Memory B cell (primary cell): ENCODE results near the gene SEMA3G.

Experiments used
- ATAC-seq: fragments of 150-1000 bp; cut with Tn5 transposase; 2 replicates; pipeline ENCODE4 v1.10.0; 2021; ENCODE audit warnings: low read depth, mild to moderate bottlenecking, moderate library complexity
- DNase-seq, 2 donors: peaks; one replicate each; pipeline ENCODE4 v3.0.0; 2022; ENCODE audit warnings: low spot score in 2 of 2
- H3K27ac Mint-ChIP-seq: one replicate; pipeline ENCODE4 v1.8.0; 2022; ENCODE audit warnings: mild to moderate bottlenecking, moderate library complexity, mixed read lengths
- H3K27me3 Mint-ChIP-seq: one replicate; pipeline ENCODE4 v1.8.0; 2022; ENCODE audit warnings: mixed read lengths
- H3K36me3 Mint-ChIP-seq: one replicate; pipeline ENCODE4 v1.8.0; 2022; ENCODE audit warnings: mild to moderate bottlenecking, mixed read lengths
- H3K4me1 Mint-ChIP-seq: one replicate; pipeline ENCODE4 v1.8.0; 2022; ENCODE audit warnings: mixed read lengths
- H3K4me3 Mint-ChIP-seq: one replicate; pipeline ENCODE4 v1.8.0; 2022; ENCODE audit warnings: mild to moderate bottlenecking, moderate library complexity, mixed read lengths
- H3K9me3 Mint-ChIP-seq: one replicate; pipeline ENCODE4 v1.8.0; 2022; ENCODE audit warnings: mixed read lengths

Gene SEMA3G

GRCh38 chr3:52441091-52441771 lies 3.7 kb downstream of the SEMA3G start:
- ATAC-seq (no peak), DNase-seq (no peak)
- H3K4me1 Mint-ChIP-seq = peaks cover 11% of the 10 kb centered on the region
- no peaks in the 10 kb centered on the region for H3K36me3 Mint-ChIP-seq
- peaks cover 3% of the 10 kb centered on the region for H3K27me3 Mint-ChIP-seq
- no peaks in the 10 kb centered on the region for H3K9me3 Mint-ChIP-seq
- H3K4me3 Mint-ChIP-seq = no peak overlapping the region
- no peak overlapping the region for H3K27ac Mint-ChIP-seq

GRCh38 chr3:52440671-52441070 lies 4.2 kb downstream of the SEMA3G start:
- H3K36me3 Mint-ChIP-seq = no peaks in the 10 kb centered on the region
- peaks cover 3% of the 10 kb centered on the region for H3K27me3 Mint-ChIP-seq
- no peaks in the 10 kb centered on the region for H3K9me3 Mint-ChIP-seq
- ATAC-seq (no peak), DNase-seq (no peak)
- H3K27ac Mint-ChIP-seq = no peak overlapping the region
- no peak overlapping the region for H3K4me3 Mint-ChIP-seq
- peaks cover 11% of the 10 kb centered on the region for H3K4me1 Mint-ChIP-seq

GRCh38 chr3:52440249-52440551 lies 4.7 kb downstream of the SEMA3G start:
- no peak overlapping the region for H3K27ac Mint-ChIP-seq
- peaks cover 3% of the 10 kb centered on the region for H3K27me3 Mint-ChIP-seq
- H3K9me3 Mint-ChIP-seq = no peaks in the 10 kb centered on the region
- H3K4me3 Mint-ChIP-seq = no peak overlapping the region
- ATAC-seq = no peak
- H3K36me3 Mint-ChIP-seq = no peaks in the 10 kb centered on the region
- no peak for DNase-seq
- H3K4me1 Mint-ChIP-seq = peaks cover 8% of the 10 kb centered on the region

- no peak for DNase-seq
- no peaks in the 10 kb centered on the region for H3K9me3 Mint-ChIP-seq
Measured at GRCh38 chr3:52439426-52440248, 5.3 kb downstream of the SEMA3G start.

GRCh38 chr3:52438579-52439425 lies 6.1 kb downstream of the SEMA3G start:
- Mint-ChIP-seq H3K36me3 (no peaks in the 10 kb centered on the region), H3K27me3 (no peaks in the 10 kb centered on the region), H3K27ac (no peak overlapping the region), H3K4me1 (no peaks in the 10 kb centered on the region), H3K9me3 (no peaks in the 10 kb centered on the region), H3K4me3 (no peak overlapping the region)
- ATAC-seq (no peak), DNase-seq (no peak)

More at GRCh38 chr3:52439426-52440248, 5.3 kb downstream of the SEMA3G start:
- no peak for ATAC-seq
- Mint-ChIP-seq H3K4me1 (peaks cover 5% of the 10 kb centered on the region), H3K36me3 (no peaks in the 10 kb centered on the region), H3K27ac (no peak overlapping the region), H3K27me3 (peaks cover 3% of the 10 kb centered on the region), H3K4me3 (no peak overlapping the region)

- Mint-ChIP-seq H3K27ac (no peak overlapping the region), H3K4me3 (no peak overlapping the region), H3K9me3 (no peaks in the 10 kb centered on the region), H3K27me3 (no peaks in the 10 kb centered on the region), H3K36me3 (no peaks in the 10 kb centered on the region), H3K4me1 (peaks cover 4% of the 10 kb centered on the region)
- DNase-seq (no peak), ATAC-seq (no peak)
Measured at GRCh38 chr3:52438104-52438376, 6.9 kb downstream of the SEMA3G start.

- Mint-ChIP-seq H3K4me1 (peaks cover 6% of the 10 kb centered on the region), H3K27ac (no peak overlapping the region), H3K4me3 (no peak overlapping the region), H3K27me3 (no peaks in the 10 kb centered on the region), H3K36me3 (no peaks in the 10 kb centered on the region), H3K9me3 (no peaks in the 10 kb centered on the region)
- ATAC-seq (no peak), DNase-seq (no peak)
Measured at GRCh38 chr3:52437326-52438103, 7.4 kb downstream of the SEMA3G start.

GRCh38 chr3:52436500-52437149 lies 8.3 kb downstream of the SEMA3G start:
- Mint-ChIP-seq H3K4me3 (no peak overlapping the region), H3K9me3 (no peaks in the 10 kb centered on the region), H3K27ac (no peak overlapping the region), H3K27me3 (peaks cover 2% of the 10 kb centered on the region), H3K4me1 (peaks cover 6% of the 10 kb centered on the region), H3K36me3 (no peaks in the 10 kb centered on the region)
- ATAC-seq (no peak), DNase-seq (no peak)

- H3K4me1 Mint-ChIP-seq = peaks cover 6% of the 10 kb centered on the region
- no peak for ATAC-seq
- no peak overlapping the region for H3K4me3 Mint-ChIP-seq
- H3K36me3 Mint-ChIP-seq = no peaks in the 10 kb centered on the region
- no peak overlapping the region for H3K27ac Mint-ChIP-seq
- H3K27me3 Mint-ChIP-seq = peaks cover 2% of the 10 kb centered on the region
- no peaks in the 10 kb centered on the region for H3K9me3 Mint-ChIP-seq
- DNase-seq = no peak
Measured at GRCh38 chr3:52435246-52436101, 9.4 kb downstream of the SEMA3G start.

- Mint-ChIP-seq H3K4me1 (peaks cover 6% of the 10 kb centered on the region), H3K27me3 (peaks cover 2% of the 10 kb centered on the region), H3K36me3 (no peaks in the 10 kb centered on the region), H3K27ac (no peak overlapping the region), H3K4me3 (no peak overlapping the region), H3K9me3 (no peaks in the 10 kb centered on the region)
- ATAC-seq = no peak
- no peak for DNase-seq
Measured at GRCh38 chr3:52434491-52435115, 10.3 kb downstream of the SEMA3G start.

- Mint-ChIP-seq H3K4me1 (peaks cover 6% of the 10 kb centered on the region), H3K27ac (no peak overlapping the region), H3K27me3 (peaks cover 2% of the 10 kb centered on the region), H3K4me3 (no peak overlapping the region), H3K9me3 (no peaks in the 10 kb centered on the region), H3K36me3 (no peaks in the 10 kb centered on the region)
- ATAC-seq (no peak), DNase-seq (no peak)
Measured at GRCh38 chr3:52433996-52434479, 10.9 kb downstream of the SEMA3G start.

GRCh38 chr3:52433328-52433995 lies 11.4 kb downstream of the SEMA3G start:
- DNase-seq (no peak), ATAC-seq (no peak)
- Mint-ChIP-seq H3K36me3 (no peaks in the 10 kb centered on the region), H3K4me1 (peaks cover 6% of the 10 kb centered on the region), H3K27me3 (peaks cover 2% of the 10 kb centered on the region), H3K4me3 (no peak overlapping the region), H3K9me3 (no peaks in the 10 kb centered on the region), H3K27ac (peak overlapping the region; percentile 51)
